Activated T-cell treated with anti-CD3 and anti-CD28 coated beads, Interleukin-2, amount 50 U/mL, for 4 hours (primary cell): ENCODE data around the gene ULK4. TPM values are rescaled to one million over a fixed set of nuclear protein-coding genes. Genes with fewer than 3 reads are reported as not detected.

Experiments
- ATAC-seq, 2 donors: fragments of 200-7000 bp; cut with Tn5 transposase; one replicate each; pipeline ENCODE4 v1.10.0; 2021
- DNase-seq: peaks from one replicate; pipeline ENCODE4 v3.0.0-alpha.2; 2020
- H3K27me3 Mint-ChIP-seq: one replicate; pipeline ENCODE4 v1.8.0; 2021; ENCODE audit warnings: low read depth, mixed read lengths
- H3K36me3 Mint-ChIP-seq: one replicate; pipeline ENCODE4 v1.8.0; 2022; ENCODE audit warnings: mixed read lengths; ENCODE audit not compliant: insufficient read depth
- H3K4me1 Mint-ChIP-seq: one replicate; pipeline ENCODE4 v1.8.0; 2021; ENCODE audit warnings: low read depth, mixed read lengths
- H3K4me3 Mint-ChIP-seq: one replicate; pipeline ENCODE4 v1.8.0; 2021; ENCODE audit warnings: mild to moderate bottlenecking, moderate library complexity, mixed read lengths
- H3K9me3 Mint-ChIP-seq: one replicate; pipeline ENCODE4 v1.8.0; 2021; ENCODE audit warnings: mixed read lengths
- total RNA-seq, 3 donors: library from RNA; stranded (reverse); gene quantifications; one replicate each; pipeline ENCODE4 v1.2.1, GENCODE V29; 2021

Gene ULK4
- total RNA-seq, 3 donors from 2014 or later, result 7.3 to 8.8 (median 8.2) TPM

DNA sequence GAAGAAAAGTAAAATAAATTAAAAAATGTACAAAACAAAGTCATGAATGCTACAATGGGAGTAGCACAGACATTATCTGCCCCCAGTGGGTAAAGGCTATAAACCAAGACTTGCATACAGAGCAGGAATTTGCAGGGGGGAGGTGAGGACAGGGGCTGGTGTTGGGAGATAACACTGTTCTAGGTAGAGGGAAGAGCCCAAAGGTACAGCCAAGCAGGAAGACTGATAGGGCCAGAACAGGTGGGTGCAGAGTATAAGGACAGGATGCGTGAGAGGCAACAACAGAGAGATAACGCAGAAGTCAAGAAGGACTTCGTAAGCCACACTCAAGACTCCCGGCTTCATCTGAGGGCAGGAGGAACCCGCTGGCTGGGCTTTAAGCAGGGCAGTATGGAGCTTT is 616.1 kb downstream of the ULK4 start:
- ATAC-seq, result no peak
- Mint-ChIP-seq H3K4me1 (peaks cover 2% of the 10 kb centered on the region), H3K4me3 (no peak overlapping the region), H3K9me3 (peaks cover 19% of the 10 kb centered on the region), H3K36me3 (peaks cover 8% of the 10 kb centered on the region), H3K27me3 (no peaks in the 10 kb centered on the region)
- DNase-seq, result no peak

DNA sequence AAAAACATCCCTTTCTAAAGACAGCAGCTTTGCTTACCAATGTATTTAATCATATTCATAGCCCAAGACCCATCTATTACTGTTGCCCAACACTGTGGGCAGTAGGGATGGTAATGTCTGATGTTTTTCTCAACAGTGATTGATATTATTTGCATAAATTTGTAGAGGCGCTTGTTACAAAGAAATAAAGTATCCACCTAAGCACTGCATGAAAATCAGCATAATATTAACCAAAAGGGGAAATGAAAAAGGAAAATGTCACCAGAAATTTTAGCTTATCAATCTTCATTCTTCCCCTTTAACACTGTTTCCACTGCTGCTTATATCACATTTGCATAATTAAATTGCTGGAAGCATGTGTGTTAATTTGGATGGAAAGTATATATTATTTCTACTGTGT is 622.1 kb downstream of the ULK4 start:
- no peak overlapping the region for H3K4me3 Mint-ChIP-seq

DNA sequence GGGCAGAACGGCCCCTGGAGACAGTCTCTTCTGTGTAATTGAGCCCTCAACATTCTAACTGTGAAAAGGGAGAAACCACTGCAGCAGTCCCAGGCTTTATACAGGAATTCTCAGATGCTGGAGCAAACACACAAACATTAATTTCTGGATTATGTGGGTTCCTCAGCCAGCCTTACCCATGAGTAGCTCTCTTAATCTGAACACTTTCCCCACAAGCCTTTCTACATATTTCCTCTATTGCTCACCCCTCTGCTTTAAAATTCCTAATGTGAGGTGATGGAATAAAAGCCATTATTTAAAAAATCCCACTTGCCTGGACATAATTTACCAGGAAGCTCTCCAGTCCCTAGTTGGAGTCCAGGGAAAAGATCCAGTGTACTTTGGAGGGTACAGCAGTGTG is 623.6 kb downstream of the ULK4 start:
- Mint-ChIP-seq H3K4me1 (peaks cover 4% of the 10 kb centered on the region), H3K36me3 (peaks cover 5% of the 10 kb centered on the region), H3K27me3 (no peaks in the 10 kb centered on the region), H3K4me3 (no peak overlapping the region), H3K9me3 (no peaks in the 10 kb centered on the region)
- ATAC-seq, result no peak
- DNase-seq, result no peak

More for the DNA sequence above, 622.1 kb downstream of the ULK4 start:
- no peak for ATAC-seq
- H3K4me1 Mint-ChIP-seq, result peaks cover 2% of the 10 kb centered on the region
- DNase-seq, result no peak
- peaks cover 5% of the 10 kb centered on the region for H3K36me3 Mint-ChIP-seq
- H3K9me3 Mint-ChIP-seq, result peaks cover 7% of the 10 kb centered on the region
- H3K27me3 Mint-ChIP-seq, result no peaks in the 10 kb centered on the region

DNA sequence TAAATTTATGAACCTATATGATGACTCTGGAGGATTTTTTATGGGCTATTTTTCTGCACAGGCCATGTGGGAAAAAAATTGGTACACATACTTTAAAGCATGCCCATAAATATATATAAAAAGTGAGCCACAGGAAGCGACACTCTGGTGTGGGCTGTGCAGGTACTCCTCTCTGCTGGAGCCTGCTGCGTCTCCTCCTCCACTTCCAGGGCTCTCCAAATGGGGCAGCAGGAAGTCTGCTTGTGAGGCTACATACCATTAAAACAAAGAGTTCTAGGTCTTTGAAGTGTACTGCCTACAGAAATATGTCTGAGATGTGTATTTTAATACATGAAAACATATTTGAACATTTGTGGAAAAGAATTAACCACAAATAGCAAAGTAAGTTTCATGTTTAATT is 627.5 kb downstream of the ULK4 start:
- ATAC-seq (no peak), DNase-seq (no peak)
- no peaks in the 10 kb centered on the region for H3K27me3 Mint-ChIP-seq
- no peaks in the 10 kb centered on the region for H3K9me3 Mint-ChIP-seq
- H3K36me3 Mint-ChIP-seq, result no peaks in the 10 kb centered on the region
- H3K4me3 Mint-ChIP-seq, result no peak overlapping the region
- H3K4me1 Mint-ChIP-seq, result peaks cover 2% of the 10 kb centered on the region

DNA sequence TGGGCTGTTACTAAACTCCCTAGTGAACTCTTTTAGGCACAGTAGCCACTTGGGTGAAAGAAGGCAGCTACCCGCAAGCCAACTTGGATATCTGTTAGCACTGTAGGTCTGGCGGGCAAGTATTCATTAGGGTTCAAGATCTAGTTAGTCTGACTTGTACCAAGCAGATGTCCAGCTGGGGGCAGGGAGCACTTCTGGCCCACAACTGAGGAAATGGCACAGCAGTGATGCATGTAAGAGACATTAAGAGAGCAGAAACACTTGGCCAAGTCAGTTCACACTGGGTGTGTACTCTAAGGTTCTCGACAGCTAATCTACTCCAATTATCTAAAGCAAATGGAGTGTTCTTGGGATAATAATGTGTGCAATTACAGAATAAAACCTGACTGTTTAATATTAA is 630.9 kb downstream of the ULK4 start:
- Mint-ChIP-seq H3K4me3 (no peak overlapping the region), H3K36me3 (no peaks in the 10 kb centered on the region), H3K4me1 (peaks cover 2% of the 10 kb centered on the region), H3K27me3 (no peaks in the 10 kb centered on the region), H3K9me3 (no peaks in the 10 kb centered on the region)
- ATAC-seq (no peak), DNase-seq (no peak)

DNA sequence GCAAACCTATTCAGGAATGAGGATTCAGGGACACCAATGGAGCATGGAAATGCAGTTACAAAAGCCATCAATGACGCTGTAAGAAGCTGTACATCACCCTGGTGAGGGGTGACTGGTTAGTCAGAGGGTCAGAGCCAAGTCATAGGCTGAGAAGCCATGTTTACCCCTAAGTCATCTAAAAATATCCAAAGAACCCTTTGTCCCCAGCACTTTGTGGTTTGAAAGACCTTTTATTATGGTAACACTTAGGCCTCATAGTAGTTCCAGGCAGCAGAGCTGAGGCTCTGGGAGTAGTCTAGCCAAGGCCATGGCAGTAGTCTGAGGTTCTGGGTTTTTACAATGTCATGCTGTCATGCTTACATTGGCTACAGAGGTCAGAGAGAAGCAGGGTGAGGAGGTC is 631.4 kb downstream of the ULK4 start:
- Mint-ChIP-seq H3K27me3 (no peaks in the 10 kb centered on the region), H3K9me3 (no peaks in the 10 kb centered on the region), H3K36me3 (no peaks in the 10 kb centered on the region)

DNA sequence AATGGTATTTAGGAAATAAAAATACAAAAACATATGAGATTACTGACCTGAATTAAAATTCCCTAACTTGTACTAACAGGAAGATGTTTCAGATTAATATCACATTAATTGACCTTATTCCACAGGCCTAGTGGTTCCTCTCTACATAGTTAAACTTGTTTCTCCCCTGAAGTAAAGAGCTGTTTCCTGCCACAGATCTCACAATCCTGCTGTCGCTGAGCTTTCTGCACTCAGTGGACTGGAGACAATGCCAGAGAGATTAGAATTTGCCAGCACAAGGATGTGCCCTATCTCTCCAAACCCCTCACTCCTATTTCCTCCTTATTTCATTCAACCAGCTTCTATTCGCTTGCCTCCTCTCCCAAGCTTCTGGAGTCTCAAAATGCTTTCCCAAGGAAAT is 632.0 kb downstream of the ULK4 start:
- Mint-ChIP-seq H3K4me3 (no peak overlapping the region), H3K9me3 (no peaks in the 10 kb centered on the region), H3K36me3 (no peaks in the 10 kb centered on the region), H3K27me3 (no peaks in the 10 kb centered on the region), H3K4me1 (peaks cover 2% of the 10 kb centered on the region)
- DNase-seq (no peak), ATAC-seq (no peak)

More for the DNA sequence above, 631.4 kb downstream of the ULK4 start:
- Mint-ChIP-seq H3K4me1 (peaks cover 2% of the 10 kb centered on the region), H3K4me3 (no peak overlapping the region)
- ATAC-seq, result no peak
- no peak for DNase-seq

DNA sequence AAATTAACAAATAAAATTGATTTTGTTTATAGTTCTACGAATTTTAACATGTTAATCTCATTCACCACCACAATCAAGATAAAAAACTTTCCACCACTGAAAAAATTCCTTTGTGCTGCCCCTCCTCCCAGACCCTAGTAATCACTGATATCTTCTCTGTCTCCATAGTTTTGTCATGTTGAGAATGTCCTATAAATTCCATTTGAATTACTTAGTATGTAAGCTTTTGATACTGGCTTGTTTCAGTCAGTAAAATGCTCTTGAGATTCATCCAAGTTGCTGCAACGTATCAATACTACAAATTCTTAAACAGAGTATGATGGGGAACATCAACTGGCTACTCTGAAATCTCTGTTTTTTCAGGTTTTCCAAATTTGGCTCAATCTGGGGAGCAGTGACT is 633.0 kb downstream of the ULK4 start:
- no peaks in the 10 kb centered on the region for H3K4me1 Mint-ChIP-seq
- no peaks in the 10 kb centered on the region for H3K36me3 Mint-ChIP-seq

DNA sequence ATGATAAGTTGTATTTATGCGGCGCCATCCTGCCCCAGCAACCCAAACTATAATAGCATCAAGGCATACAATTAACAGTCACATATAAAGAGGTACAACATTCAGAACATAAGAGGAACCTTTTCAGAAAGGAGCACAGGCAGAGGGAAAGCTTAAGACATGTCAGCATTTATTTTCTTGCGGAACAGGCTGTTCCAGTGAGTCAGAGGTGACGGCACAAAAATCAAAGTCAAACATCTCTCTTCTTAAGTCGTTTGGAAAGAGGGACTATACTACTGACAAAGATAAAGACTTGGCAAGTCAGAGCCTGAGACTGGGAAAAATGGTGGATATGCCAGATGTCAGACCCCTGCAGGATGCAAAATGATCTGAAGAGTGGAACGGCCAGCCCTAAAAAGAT is 634.2 kb downstream of the ULK4 start:
- ATAC-seq, result no peak
- DNase-seq, result no peak

More for the DNA sequence above, 633.0 kb downstream of the ULK4 start:
- ATAC-seq, result no peak
- no peaks in the 10 kb centered on the region for H3K27me3 Mint-ChIP-seq
- no peak for DNase-seq
- H3K9me3 Mint-ChIP-seq, result no peaks in the 10 kb centered on the region
- H3K4me3 Mint-ChIP-seq, result no peak overlapping the region

DNA sequence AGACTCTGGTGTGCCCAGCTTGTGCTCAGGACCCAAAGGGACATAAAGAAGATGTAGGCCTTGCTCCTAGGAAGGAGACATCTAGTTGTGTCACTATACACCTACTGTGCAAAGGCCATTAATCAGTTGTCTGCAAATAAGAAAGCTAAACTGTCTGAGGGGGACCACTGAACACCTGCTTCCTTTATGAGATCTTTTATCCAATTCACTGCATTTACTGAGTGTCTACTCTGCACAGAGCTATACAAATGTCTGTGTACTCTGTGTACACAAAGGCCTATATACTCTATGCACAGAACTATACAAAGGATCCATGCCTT is 637.8 kb downstream of the ULK4 start:
- no peaks in the 10 kb centered on the region for H3K4me1 Mint-ChIP-seq
- peaks cover 4% of the 10 kb centered on the region for H3K36me3 Mint-ChIP-seq
- DNase-seq (no peak), ATAC-seq (no peak)
- no peaks in the 10 kb centered on the region for H3K27me3 Mint-ChIP-seq
- no peak overlapping the region for H3K4me3 Mint-ChIP-seq
- no peaks in the 10 kb centered on the region for H3K9me3 Mint-ChIP-seq

More for the DNA sequence above, 634.2 kb downstream of the ULK4 start:
- Mint-ChIP-seq H3K36me3 (no peaks in the 10 kb centered on the region), H3K9me3 (no peaks in the 10 kb centered on the region), H3K4me3 (no peak overlapping the region), H3K27me3 (no peaks in the 10 kb centered on the region), H3K4me1 (no peaks in the 10 kb centered on the region)

DNA sequence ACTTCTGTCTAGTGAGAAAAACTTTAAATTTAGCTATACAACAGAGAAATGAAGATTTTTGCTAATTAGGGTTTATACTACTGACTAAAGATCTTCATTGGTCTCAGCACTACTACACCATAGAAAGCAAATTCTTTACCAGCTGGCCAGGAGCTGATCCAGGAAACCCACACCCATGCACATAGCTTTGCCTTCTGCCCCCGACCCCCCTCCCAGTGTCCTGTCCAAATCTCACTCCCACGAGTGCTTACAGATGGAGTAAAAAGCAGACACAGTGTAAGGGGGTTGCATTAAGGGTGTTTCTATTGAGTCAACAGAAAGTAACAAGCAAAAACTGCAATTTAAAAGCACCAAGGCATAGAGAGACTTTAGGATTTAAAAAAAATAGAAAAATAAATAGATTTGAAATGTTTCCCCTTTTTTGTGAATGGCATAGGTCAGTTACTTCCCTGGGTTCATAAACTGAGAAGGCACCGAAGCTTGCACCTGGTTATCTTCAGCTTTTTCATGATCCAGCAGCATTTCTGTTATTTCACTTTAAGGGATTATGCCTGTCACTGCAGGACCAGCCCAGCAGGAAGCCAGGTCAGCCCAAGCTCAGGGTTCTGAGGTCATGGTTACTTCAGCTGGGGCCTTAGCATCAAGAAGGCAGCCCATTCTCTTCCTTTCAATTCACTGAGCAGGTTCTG is 638.3 kb downstream of the ULK4 start:
- Mint-ChIP-seq H3K27me3 (no peaks in the 10 kb centered on the region), H3K4me3 (no peak overlapping the region), H3K4me1 (no peaks in the 10 kb centered on the region), H3K9me3 (no peaks in the 10 kb centered on the region), H3K36me3 (peaks cover 4% of the 10 kb centered on the region)
- DNase-seq (no peak), ATAC-seq (no peak)

DNA sequence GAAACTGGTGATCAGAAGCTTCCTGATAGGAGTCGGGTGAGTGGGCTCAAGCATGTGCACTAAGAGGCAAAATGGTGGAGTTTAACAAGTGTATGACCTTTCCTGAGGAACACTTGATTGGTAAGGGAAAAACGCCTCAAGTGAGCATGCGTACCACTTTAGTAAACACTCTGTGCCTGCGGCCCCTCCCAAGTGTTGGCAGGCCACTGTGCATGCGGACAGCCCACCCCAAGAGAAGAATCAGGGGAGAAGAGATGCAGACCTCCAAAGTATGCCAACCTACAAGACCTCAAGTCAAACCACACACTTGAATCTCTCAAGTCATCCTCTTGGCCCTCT is 640.3 kb downstream of the ULK4 start:
- Mint-ChIP-seq H3K27me3 (no peaks in the 10 kb centered on the region), H3K36me3 (peaks cover 4% of the 10 kb centered on the region), H3K4me1 (no peaks in the 10 kb centered on the region), H3K4me3 (no peak overlapping the region), H3K9me3 (no peaks in the 10 kb centered on the region)
- ATAC-seq, result no peak
- no peak for DNase-seq

DNA sequence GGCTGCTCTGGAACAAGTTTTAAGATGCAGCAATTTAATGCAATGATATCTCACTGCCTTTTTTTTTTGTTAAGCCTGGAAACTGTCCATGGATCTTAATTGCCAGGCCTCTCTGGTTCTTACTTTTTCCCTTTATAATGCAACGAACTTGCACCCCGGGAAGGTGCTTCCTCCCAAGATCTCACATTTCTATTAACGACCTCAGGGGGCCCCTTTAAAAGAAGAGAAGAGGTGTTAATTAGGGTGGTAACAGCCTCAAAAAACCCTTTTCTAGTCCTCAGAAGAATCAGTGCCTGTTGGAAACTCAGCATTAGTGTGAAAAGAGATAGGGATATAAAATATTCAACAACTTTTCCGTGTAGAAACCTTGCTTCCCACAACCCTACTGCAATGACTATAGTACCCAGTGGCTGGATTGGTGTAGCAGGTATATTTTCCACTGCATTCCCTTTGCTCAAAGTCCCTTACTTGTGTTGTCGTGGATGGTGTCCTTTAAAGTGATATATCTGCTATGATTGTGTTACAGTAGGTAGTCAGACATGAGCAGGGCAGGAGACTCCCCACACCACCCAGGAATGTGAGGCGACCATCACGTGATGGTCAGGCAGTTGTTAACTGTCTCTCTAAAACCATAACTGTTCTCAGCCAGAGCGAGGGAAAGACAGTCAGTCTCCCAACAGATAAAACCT is 640.8 kb downstream of the ULK4 start:
- Mint-ChIP-seq H3K4me3 (no peak overlapping the region), H3K27me3 (no peaks in the 10 kb centered on the region), H3K4me1 (no peaks in the 10 kb centered on the region), H3K9me3 (no peaks in the 10 kb centered on the region), H3K36me3 (peaks cover 4% of the 10 kb centered on the region)
- ATAC-seq, result no peak
- no peak for DNase-seq

DNA sequence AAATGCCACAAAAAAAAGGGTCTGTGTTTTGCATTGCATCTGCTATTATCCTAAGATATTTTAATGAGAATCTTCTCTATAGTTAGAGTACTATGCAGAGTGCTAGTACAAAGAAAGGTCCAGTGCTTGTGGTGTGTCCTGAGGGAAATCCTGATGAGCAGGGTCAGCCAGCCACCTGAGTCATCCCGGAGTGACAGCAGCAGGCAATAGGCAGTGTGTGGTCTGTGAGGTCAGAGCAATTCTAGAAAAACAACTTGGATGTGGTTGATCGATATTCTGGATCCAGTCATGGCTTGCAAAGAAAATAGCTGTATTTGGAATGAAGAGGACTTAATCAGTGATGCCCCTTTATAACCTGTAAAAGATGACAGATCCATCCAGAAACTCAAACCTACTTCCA is 643.4 kb downstream of the ULK4 start:
- Mint-ChIP-seq H3K36me3 (peaks cover 4% of the 10 kb centered on the region), H3K4me1 (no peaks in the 10 kb centered on the region), H3K27me3 (no peaks in the 10 kb centered on the region), H3K9me3 (no peaks in the 10 kb centered on the region), H3K4me3 (no peak overlapping the region)
- DNase-seq (no peak), ATAC-seq (no peak)

DNA sequence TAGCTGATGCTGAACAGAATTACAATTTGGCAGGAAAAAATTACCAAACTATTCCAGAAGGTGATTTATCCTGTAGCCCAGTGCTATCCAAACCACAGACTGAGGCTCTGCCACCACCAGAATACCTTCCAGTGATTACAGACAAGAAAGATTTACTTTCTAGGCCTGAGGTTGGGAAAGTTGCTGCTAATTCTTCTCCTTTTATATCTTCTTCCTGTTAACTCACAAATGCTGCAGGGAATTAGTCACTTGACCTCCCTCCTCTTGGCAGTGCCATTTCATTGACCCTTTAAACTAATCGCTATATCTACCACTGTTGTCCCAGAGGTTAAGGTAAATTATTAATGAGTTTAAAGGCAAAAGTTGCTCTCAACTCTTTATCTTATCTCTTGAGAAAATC is 644.2 kb downstream of the ULK4 start:
- Mint-ChIP-seq H3K4me3 (no peak overlapping the region), H3K4me1 (no peaks in the 10 kb centered on the region), H3K27me3 (no peaks in the 10 kb centered on the region), H3K36me3 (peaks cover 4% of the 10 kb centered on the region), H3K9me3 (no peaks in the 10 kb centered on the region)
- DNase-seq (no peak), ATAC-seq (no peak)
